Gastrocnemius medialis (tissue), 4 donors: ENCODE data around the gene ZFAND4.
"Not testable (repeated sequence)": the region's sequence is repeated elsewhere in the genome, so short reads cannot be mapped to it uniquely, and the experiment has no call there.

Experiments
- CTCF ChIP-seq, 5 experiments: fragments of 450-650 bp in 3 of 5; fragments of 200-600 bp in 2 of 5; sonication (generic) in 2 of 5; IDR thresholded peaks in 4 of 5; conservative IDR thresholded peaks in 1 of 5; 1 replicate in 4 of 5; 2 replicates in 1 of 5; pipeline ENCODE4 v1.5.1; 2016 to 2019; ENCODE audit warnings: antibody characterized with exemption in 5 of 5, mild to moderate bottlenecking in 3 of 5, moderate library complexity in 3 of 5
- POLR2A ChIP-seq, 2 donors: fragments of 450-650 bp; IDR thresholded peaks; one replicate each; pipeline ENCODE4 v1.6.1; 2017; ENCODE audit warnings: antibody characterized with exemption in 2 of 2, mild to moderate bottlenecking in 2 of 2, moderate library complexity in 2 of 2

GRCh38 chr10:45711223-45711622 is 38.7 kb upstream of the ZFAND4 start:
- not testable (repeated sequence) for TF ChIP-seq CTCF (IDR thresholded peaks at IDR 0.05 in 4 of 5, conservative IDR thresholded peaks at IDR 0.05 in 1 of 5); POLR2A (IDR thresholded peaks at IDR 0.05)
